ENCODE measurements around the gene TRMT2A.

Gene TRMT2A

DNA sequence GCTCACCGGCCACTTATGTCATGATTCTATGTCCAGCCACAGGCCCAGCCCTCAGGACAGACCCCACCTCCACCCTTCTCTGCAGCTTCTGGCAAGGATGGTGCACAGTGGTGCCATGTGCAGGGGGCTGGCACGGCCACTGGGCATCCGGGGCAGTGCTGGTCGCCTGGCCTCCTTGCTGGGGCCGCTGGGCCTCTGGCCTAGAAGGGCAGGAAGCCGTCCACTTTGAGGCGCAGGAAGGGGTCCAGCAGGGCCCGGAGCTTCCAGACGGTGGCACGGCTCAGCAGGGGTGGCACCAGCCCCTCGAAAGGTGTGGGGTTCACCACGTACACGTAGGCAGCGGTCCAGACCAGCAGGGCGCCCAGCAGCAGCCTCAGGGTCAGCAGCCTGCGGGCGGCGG is 31.4 kb upstream of the TRMT2A start (continued):
- TF ChIP-seq, protein P1, sequence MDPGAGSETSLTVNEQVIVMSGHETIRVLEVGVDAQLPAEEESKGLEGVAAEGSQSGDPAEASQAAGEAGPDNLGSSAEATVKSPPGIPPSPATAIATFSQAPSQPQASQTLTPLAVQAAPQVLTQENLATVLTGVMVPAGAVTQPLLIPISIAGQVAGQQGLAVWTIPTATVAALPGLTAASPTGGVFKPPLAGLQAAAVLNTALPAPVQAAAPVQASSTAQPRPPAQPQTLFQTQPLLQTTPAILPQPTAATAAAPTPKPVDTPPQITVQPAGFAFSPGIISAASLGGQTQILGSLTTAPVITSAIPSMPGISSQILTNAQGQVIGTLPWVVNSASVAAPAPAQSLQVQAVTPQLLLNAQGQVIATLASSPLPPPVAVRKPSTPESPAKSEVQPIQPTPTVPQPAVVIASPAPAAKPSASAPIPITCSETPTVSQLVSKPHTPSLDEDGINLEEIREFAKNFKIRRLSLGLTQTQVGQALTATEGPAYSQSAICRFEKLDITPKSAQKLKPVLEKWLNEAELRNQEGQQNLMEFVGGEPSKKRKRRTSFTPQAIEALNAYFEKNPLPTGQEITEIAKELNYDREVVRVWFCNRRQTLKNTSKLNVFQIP (CRISPR knock-in tag; IDR thresholded peaks at IDR 0.05; ENCODE audit: borderline replicate concordance, low read depth): no peak
- TF ChIP-seq RARB (CRISPR knock-in tag; IDR thresholded peaks at IDR 0.05): no peak
- TF ChIP-seq, protein P2, sequence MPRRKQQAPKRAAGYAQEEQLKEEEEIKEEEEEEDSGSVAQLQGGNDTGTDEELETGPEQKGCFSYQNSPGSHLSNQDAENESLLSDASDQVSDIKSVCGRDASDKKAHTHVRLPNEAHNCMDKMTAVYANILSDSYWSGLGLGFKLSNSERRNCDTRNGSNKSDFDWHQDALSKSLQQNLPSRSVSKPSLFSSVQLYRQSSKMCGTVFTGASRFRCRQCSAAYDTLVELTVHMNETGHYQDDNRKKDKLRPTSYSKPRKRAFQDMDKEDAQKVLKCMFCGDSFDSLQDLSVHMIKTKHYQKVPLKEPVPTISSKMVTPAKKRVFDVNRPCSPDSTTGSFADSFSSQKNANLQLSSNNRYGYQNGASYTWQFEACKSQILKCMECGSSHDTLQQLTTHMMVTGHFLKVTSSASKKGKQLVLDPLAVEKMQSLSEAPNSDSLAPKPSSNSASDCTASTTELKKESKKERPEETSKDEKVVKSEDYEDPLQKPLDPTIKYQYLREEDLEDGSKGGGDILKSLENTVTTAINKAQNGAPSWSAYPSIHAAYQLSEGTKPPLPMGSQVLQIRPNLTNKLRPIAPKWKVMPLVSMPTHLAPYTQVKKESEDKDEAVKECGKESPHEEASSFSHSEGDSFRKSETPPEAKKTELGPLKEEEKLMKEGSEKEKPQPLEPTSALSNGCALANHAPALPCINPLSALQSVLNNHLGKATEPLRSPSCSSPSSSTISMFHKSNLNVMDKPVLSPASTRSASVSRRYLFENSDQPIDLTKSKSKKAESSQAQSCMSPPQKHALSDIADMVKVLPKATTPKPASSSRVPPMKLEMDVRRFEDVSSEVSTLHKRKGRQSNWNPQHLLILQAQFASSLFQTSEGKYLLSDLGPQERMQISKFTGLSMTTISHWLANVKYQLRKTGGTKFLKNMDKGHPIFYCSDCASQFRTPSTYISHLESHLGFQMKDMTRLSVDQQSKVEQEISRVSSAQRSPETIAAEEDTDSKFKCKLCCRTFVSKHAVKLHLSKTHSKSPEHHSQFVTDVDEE (CRISPR knock-in tag; IDR thresholded peaks at IDR 0.05): no peak

DNA sequence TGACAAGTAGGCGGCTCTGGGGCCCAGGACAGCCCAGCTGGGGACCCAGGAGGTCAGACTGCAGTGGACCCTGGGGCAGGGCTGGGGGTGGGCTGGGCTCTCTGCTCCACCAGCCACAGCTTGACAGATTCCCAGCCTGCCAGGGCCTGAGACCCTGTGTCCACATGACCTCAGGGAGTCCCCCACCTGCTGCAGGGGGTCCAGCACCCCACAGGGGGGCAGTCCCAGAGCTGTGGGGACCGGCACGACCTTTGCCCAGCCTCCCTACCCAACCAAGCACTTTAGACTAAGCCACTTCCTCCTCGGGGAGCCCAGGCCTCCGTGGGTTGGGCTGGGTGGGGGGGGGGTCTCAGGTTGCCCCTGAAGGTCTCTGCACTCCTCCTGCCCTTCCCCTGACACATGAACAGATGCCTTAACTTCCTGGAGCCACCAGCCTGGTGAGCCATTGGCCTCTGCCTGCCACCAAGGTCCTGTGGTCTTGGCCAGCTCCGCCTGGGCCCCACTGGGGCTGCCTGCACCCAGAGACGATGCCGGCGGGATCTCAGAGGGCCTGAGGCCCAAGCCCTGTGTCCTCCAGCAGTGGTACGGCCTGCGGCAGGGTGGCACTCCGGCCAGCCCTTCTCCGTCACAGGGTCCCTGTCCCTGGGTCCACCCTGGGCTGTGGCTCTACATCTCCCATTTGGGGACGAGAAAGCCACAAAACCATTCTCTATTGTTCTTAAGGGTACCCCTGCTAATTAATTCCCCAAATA is 30.4 kb upstream of the TRMT2A start:
- TF ChIP-seq ISL1 (CRISPR knock-in tag; IDR thresholded peaks at IDR 0.05) (no peak), ARNTL (CRISPR knock-in tag; IDR thresholded peaks at IDR 0.05; ENCODE audit: borderline replicate concordance, low read depth) (no peak), BACH2 (CRISPR knock-in tag; IDR thresholded peaks at IDR 0.05; ENCODE audit: borderline replicate concordance) (no peak), RARB (CRISPR knock-in tag; IDR thresholded peaks at IDR 0.05) (no peak), ZFP30 (CRISPR knock-in tag; IDR thresholded peaks at IDR 0.05) (no peak), ZNF70 (CRISPR knock-in tag; IDR thresholded peaks at IDR 0.05) (no peak), SNAI2 (CRISPR knock-in tag; IDR thresholded peaks at IDR 0.05) (no peak), OSR1 (CRISPR knock-in tag; IDR thresholded peaks at IDR 0.05) (no peak), ESRRG (CRISPR knock-in tag; IDR thresholded peaks at IDR 0.05) (no peak), GLIS3 (CRISPR knock-in tag; IDR thresholded peaks at IDR 0.05) (no peak), TOX (CRISPR knock-in tag; IDR thresholded peaks at IDR 0.05; ENCODE audit: borderline replicate concordance) (no peak), PPARA (CRISPR knock-in tag; IDR thresholded peaks at IDR 0.05; ENCODE audit: borderline replicate concordance) (no peak), ZNF565 (CRISPR knock-in tag; conservative IDR thresholded peaks at IDR 0.05; ENCODE audit: low read depth) (no peak), TCF4 (CRISPR knock-in tag; IDR thresholded peaks at IDR 0.05; ENCODE audit: borderline replicate concordance) (no peak)
- TF ChIP-seq, protein P3, sequence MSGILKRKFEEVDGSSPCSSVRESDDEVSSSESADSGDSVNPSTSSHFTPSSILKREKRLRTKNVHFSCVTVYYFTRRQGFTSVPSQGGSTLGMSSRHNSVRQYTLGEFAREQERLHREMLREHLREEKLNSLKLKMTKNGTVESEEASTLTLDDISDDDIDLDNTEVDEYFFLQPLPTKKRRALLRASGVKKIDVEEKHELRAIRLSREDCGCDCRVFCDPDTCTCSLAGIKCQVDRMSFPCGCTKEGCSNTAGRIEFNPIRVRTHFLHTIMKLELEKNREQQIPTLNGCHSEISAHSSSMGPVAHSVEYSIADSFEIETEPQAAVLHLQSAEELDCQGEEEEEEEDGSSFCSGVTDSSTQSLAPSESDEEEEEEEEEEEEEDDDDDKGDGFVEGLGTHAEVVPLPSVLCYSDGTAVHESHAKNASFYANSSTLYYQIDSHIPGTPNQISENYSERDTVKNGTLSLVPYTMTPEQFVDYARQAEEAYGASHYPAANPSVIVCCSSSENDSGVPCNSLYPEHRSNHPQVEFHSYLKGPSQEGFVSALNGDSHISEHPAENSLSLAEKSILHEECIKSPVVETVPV (CRISPR knock-in tag; IDR thresholded peaks at IDR 0.05): no peak
- TF ChIP-seq, protein P1 (CRISPR knock-in tag; IDR thresholded peaks at IDR 0.05; ENCODE audit: borderline replicate concordance, low read depth): no peak
- TF ChIP-seq, protein P4, sequence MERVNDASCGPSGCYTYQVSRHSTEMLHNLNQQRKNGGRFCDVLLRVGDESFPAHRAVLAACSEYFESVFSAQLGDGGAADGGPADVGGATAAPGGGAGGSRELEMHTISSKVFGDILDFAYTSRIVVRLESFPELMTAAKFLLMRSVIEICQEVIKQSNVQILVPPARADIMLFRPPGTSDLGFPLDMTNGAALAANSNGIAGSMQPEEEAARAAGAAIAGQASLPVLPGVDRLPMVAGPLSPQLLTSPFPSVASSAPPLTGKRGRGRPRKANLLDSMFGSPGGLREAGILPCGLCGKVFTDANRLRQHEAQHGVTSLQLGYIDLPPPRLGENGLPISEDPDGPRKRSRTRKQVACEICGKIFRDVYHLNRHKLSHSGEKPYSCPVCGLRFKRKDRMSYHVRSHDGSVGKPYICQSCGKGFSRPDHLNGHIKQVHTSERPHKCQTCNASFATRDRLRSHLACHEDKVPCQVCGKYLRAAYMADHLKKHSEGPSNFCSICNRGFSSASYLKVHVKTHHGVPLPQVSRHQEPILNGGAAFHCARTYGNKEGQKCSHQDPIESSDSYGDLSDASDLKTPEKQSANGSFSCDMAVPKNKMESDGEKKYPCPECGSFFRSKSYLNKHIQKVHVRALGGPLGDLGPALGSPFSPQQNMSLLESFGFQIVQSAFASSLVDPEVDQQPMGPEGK (CRISPR knock-in tag; IDR thresholded peaks at IDR 0.05; ENCODE audit: borderline replicate concordance): no peak
- TF ChIP-seq, protein P5, sequence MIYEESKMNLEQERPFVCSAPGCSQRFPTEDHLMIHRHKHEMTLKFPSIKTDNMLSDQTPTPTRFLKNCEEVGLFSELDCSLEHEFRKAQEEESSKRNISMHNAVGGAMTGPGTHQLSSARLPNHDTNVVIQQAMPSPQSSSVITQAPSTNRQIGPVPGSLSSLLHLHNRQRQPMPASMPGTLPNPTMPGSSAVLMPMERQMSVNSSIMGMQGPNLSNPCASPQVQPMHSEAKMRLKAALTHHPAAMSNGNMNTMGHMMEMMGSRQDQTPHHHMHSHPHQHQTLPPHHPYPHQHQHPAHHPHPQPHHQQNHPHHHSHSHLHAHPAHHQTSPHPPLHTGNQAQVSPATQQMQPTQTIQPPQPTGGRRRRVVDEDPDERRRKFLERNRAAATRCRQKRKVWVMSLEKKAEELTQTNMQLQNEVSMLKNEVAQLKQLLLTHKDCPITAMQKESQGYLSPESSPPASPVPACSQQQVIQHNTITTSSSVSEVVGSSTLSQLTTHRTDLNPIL (CRISPR knock-in tag; IDR thresholded peaks at IDR 0.05; ENCODE audit: low read depth): no peak
- TF ChIP-seq, protein P2 (CRISPR knock-in tag; IDR thresholded peaks at IDR 0.05): no peak
- ATAC-seq: no peak
